HCT116 (cell line): ENCODE data around the gene TBCCD1. TPM values are rescaled to one million over a fixed set of nuclear protein-coding genes. Genes with fewer than 3 reads are reported as not detected.

Experiments
- ATAC-seq: fragments of 200-7000 bp; cut with Tn5 transposase; 2 replicates; pipeline ENCODE4 v1.9.1; 2020; ENCODE audit warnings: mild to moderate bottlenecking, moderate library complexity
- BruUV-seq: library from RNA; stranded (reverse); fragments of 400-500 nt; replicated peaks from 2 replicates; lab custom pipeline; 2021; lab: Mats Ljungman, UMichigan
- CTCF ChIA-PET: fragments of 300-600 bp; sonication (Branson Sonifier 250); formaldehyde crosslinking; loops from one replicate; lab custom pipeline; 2021; ENCODE audit warnings: antibody characterized with exemption; lab: Charles Lee
- POLR2A ChIA-PET: fragments of 300-600, 350-600 bp; sonication (Branson Sonifier 250); formaldehyde crosslinking; loops from one replicate; lab custom pipeline; 2021; ENCODE audit warnings: antibody characterized with exemption; lab: Charles Lee
- RAD21 ChIA-PET, 2 experiments: fragments of 300-600 bp; sonication (Branson Sonifier 250); formaldehyde crosslinking; loops; one replicate each; lab custom pipeline; 2023; ENCODE audit warnings: low total read pairs in 2 of 2; ENCODE audit not compliant: uncharacterized antibody in 2 of 2, unreplicated experiment in 2 of 2, low non-redundant PET in 1 of 2; lab: Charles Lee
- DNase-seq: peaks from one replicate; pipeline ENCODE4 v3.0.0-alpha.2; 2010; ENCODE audit warnings: low read depth, low spot score
- H2AFZ ChIP-seq: fragments of 200-600 bp; shearing (Covaris generic), sonication (generic); 2 replicates; pipeline ENCODE4 v1.6.1; 2017; ENCODE audit warnings: low read depth, mixed run types, mixed read lengths, antibody characterized with exemption, low read length; ENCODE audit not compliant: poor library complexity, severe bottlenecking
- H3K27ac ChIP-seq: 2 replicates; pipeline ENCODE4 v1.5.1; 2012; ENCODE audit warnings: low read depth, low read length
- H3K27me3 ChIP-seq: fragments of 200-600 bp; sonication (generic); 2 replicates; pipeline ENCODE4 v1.6.1; 2016; ENCODE audit warnings: mixed run types, low read length, mixed read lengths; ENCODE audit not compliant: insufficient read depth
- H3K36me3 ChIP-seq, 2 experiments: fragments of 200-500 bp in 1 of 2; fragments of 200-600 bp in 1 of 2; sonication (Bioruptor generic) in 1 of 2; sonication (generic) in 1 of 2; 2 replicates each; pipeline versions ENCODE4 v1.5.1 to v1.6.1; 2014 to 2016; ENCODE audit warnings: low read length in 2 of 2, inconsistent platforms in 1 of 2, mixed read lengths in 1 of 2, mixed run types in 1 of 2; ENCODE audit not compliant: insufficient read depth in 2 of 2, control insufficient read depth in 1 of 2
- H3K4me1 ChIP-seq, 2 experiments: fragments of 200-600 bp in 1 of 2; sonication (generic) in 1 of 2; 2 replicates each; pipeline versions ENCODE4 v1.5.1 to v1.6.1; 2012 to 2017; ENCODE audit warnings: low read length in 2 of 2, inconsistent platforms in 1 of 2, mild to moderate bottlenecking in 1 of 2, mixed read lengths in 1 of 2, mixed run types in 1 of 2, moderate library complexity in 1 of 2; ENCODE audit not compliant: insufficient read depth in 2 of 2, control insufficient read depth in 1 of 2
- H3K4me2 ChIP-seq: fragments of 200-600 bp; sonication (generic); 2 replicates; pipeline ENCODE4 v1.6.1; 2017; ENCODE audit warnings: mixed run types, low read length, mixed read lengths
- H3K4me3 ChIP-seq, 2 experiments: fragments of 200-600 bp in 1 of 2; sonication (generic) in 1 of 2; replicated peaks in 1 of 2; 2 replicates each; pipeline ENCODE4 v1.5.1; 2011 to 2016; ENCODE audit warnings: low read length in 2 of 2, control low read depth in 1 of 2, low read depth in 1 of 2, mild to moderate bottlenecking in 1 of 2, mixed read lengths in 1 of 2, mixed run types in 1 of 2
- H3K79me2 ChIP-seq: fragments of 200-600 bp; sonication (generic); 2 replicates; pipeline ENCODE4 v1.6.1; 2017; ENCODE audit warnings: mild to moderate bottlenecking, mixed run types, low read length, moderate library complexity, mixed read lengths; ENCODE audit not compliant: insufficient read depth
- H3K9ac ChIP-seq: fragments of 200-600 bp; sonication (generic); 2 replicates; pipeline ENCODE4 v1.6.1; 2016; ENCODE audit warnings: low read length, mixed read lengths
- H3K9me2 ChIP-seq: fragments of 200-600 bp; sonication (generic), shearing (Covaris generic); 2 replicates; pipeline ENCODE4 v1.6.1; 2017; ENCODE audit warnings: mixed run types, mild to moderate bottlenecking, moderate library complexity; ENCODE audit not compliant: insufficient read depth
- H3K9me3 ChIP-seq, 2 experiments: fragments of 200-500 bp in 1 of 2; fragments of 200-600 bp in 1 of 2; sonication (Bioruptor generic) in 1 of 2; sonication (generic) in 1 of 2; 2 replicates each; pipeline ENCODE4 v1.6.1; 2014 to 2017; ENCODE audit warnings: low read length in 2 of 2, mixed read lengths in 2 of 2, inconsistent platforms in 1 of 2, low read depth in 1 of 2, mild to moderate bottlenecking in 1 of 2, mixed run types in 1 of 2, moderate library complexity in 1 of 2; ENCODE audit not compliant: control insufficient read depth in 1 of 2, insufficient read depth in 1 of 2
- H4K20me1 ChIP-seq: fragments of 200-600 bp; sonication (generic), shearing (Covaris generic); 2 replicates; pipeline ENCODE4 v1.6.1; 2017; ENCODE audit warnings: mixed run types, mild to moderate bottlenecking, moderate library complexity; ENCODE audit not compliant: insufficient read depth
- CTCF ChIP-seq, 3 experiments: fragments of 200-600 bp in 1 of 3; sonication (generic) in 1 of 3; IDR thresholded peaks in 2 of 3; conservative IDR thresholded peaks in 1 of 3; 2 replicates each; pipeline ENCODE4 v1.5.1; 2012 to 2017; ENCODE audit warnings: low read depth in 2 of 3, low read length in 2 of 3, antibody characterized with exemption in 1 of 3, borderline replicate concordance in 1 of 3, control low read depth in 1 of 3, mild to moderate bottlenecking in 1 of 3, mixed read lengths in 1 of 3, mixed run types in 1 of 3, moderate library complexity in 1 of 3; ENCODE audit not compliant: insufficient read depth in 1 of 3
- EGR1 ChIP-seq: IDR thresholded peaks from 2 replicates; pipeline ENCODE4 v1.6.1; 2012; ENCODE audit warnings: low read depth
- ELF1 ChIP-seq: IDR thresholded peaks from 2 replicates; pipeline ENCODE4 v1.6.1; 2012; ENCODE audit warnings: low read depth, borderline replicate concordance
- EZH2 ChIP-seq: fragments of 200-600 bp; sonication (generic); IDR thresholded peaks from 2 replicates; pipeline ENCODE4 v1.6.1; 2017; ENCODE audit warnings: antibody characterized with exemption, mixed run types
- EZH2phosphoT487 ChIP-seq: fragments of 200-600 bp; IDR thresholded peaks from 2 replicates; pipeline ENCODE4 v1.6.1; 2018; ENCODE audit warnings: antibody characterized with exemption, borderline replicate concordance
- FOSL1 ChIP-seq: IDR thresholded peaks from 2 replicates; pipeline ENCODE4 v1.6.1; 2012; ENCODE audit warnings: low read depth
- JUND ChIP-seq: IDR thresholded peaks from 2 replicates; pipeline ENCODE4 v1.6.1; 2012
- MAX ChIP-seq: IDR thresholded peaks from 2 replicates; pipeline ENCODE4 v1.6.1; 2012
- POLR2A ChIP-seq: IDR thresholded peaks from 2 replicates; pipeline ENCODE4 v1.7.0; 2011; ENCODE audit warnings: borderline replicate concordance; ENCODE audit not compliant: insufficient read depth, insufficient read length; ENCODE audit errors: extremely low read depth
- REST ChIP-seq: IDR thresholded peaks from 2 replicates; pipeline ENCODE4 v1.6.1; 2012; ENCODE audit warnings: low read depth
- SIN3A ChIP-seq: IDR thresholded peaks from 2 replicates; pipeline ENCODE4 v1.6.1; 2012; ENCODE audit warnings: low read depth
- TCF7L2 ChIP-seq: IDR thresholded peaks from 2 replicates; pipeline ENCODE4 v1.7.0; 2011; ENCODE audit warnings: borderline replicate concordance, inconsistent platforms; ENCODE audit not compliant: insufficient read depth, insufficient read length; ENCODE audit errors: extremely low read depth
- intact Hi-C: fragments of 100-400 bp; cut with micrococcal nuclease; formaldehyde crosslinking; loops from 2 replicates; pipeline ENCODE4 v1.10.0; 2022
- total RNA-seq: library from RNA; stranded (reverse); gene quantifications from one replicate; pipeline ENCODE4 v1.2.1, GENCODE V29; 2021; ENCODE audit not compliant: unreplicated experiment

The TBCCD1 gene
- total RNA-seq, 1 experiment from 2014 or later = 16.8 TPM

- Histone ChIP-seq H3K4me3 (no peak overlapping the region), H3K4me2 (no peak overlapping the region), H3K27me3 (0 out of 2 replicates have a peak, but pooled peaks cover 12% of the 10 kb centered on the region), H3K27ac (no peak overlapping the region), H2AFZ (no peak overlapping the region), H3K79me2 (no peaks in the 10 kb centered on the region), H3K9me2 (no peaks in the 10 kb centered on the region), H3K9ac (no peak overlapping the region), H3K36me3 (no peaks in the 10 kb centered on the region), H3K4me1 (no peaks in the 10 kb centered on the region), H3K9me3 (no peaks in the 10 kb centered on the region), H4K20me1 (no peaks in the 10 kb centered on the region)
- TF ChIP-seq TCF7L2 = no peak
- peak in 1 of 3 experiments; percentile 13; a peak in 2 of 6 replicates for TF ChIP-seq CTCF (IDR thresholded peaks at IDR 0.05 in 2 of 3, conservative IDR thresholded peaks at IDR 0.05 in 1 of 3; ENCODE audit: borderline replicate concordance in 1 of 3, insufficient read depth in 1 of 3, low read depth in 2 of 3, low read length in 2 of 3)
- DNase-seq (no peak), ATAC-seq (peak; percentile 55)
- ChIA-PET CTCF (interaction anchor here (0.9 to 1.2 kb wide), 2 partner anchors 12 to 270 kb away, joined by 4 read pairs; no protein-coding TSS in a partner anchor), POLR2A (no interaction called here), RAD21 (no interaction called here)
- BruUV-seq = no TSS peak
- intact Hi-C loops = no loop called here
Measured at GRCh38 chr3:186529201-186529999, 37.7 kb downstream of the TBCCD1 start.

DNA sequence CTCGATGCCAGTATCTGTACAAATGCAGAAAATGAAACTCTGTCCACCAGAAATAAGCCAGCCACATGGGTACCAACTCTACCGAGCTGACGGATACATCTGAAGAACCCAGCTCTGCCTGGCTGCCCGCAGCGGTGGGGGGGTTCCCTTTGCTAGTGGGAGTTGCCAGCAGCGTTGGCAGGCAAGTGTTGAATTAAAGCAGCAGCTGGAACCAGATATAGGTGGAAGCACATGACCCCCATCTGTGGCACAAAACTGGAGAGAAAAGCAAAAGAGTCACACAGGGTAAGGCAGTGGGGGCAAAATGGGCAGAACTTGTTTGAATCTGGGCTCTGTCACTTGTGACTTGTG, 40.9 kb downstream of the TBCCD1 start:
- POLR2A ChIA-PET = no interaction called here
- intact Hi-C loops = no loop called here
- Histone ChIP-seq H3K9me2 (no peaks in the 10 kb centered on the region), H3K4me2 (no peak overlapping the region), H3K27me3 (0 out of 2 replicates have a peak, but pooled peaks cover 12% of the 10 kb centered on the region), H3K9ac (no peak overlapping the region), H3K4me3 (no peak overlapping the region), H3K27ac (no peak overlapping the region), H3K79me2 (no peaks in the 10 kb centered on the region), H3K36me3 (no peaks in the 10 kb centered on the region), H3K4me1 (no peaks in the 10 kb centered on the region), H3K9me3 (no peaks in the 10 kb centered on the region), H4K20me1 (no peaks in the 10 kb centered on the region), H2AFZ (no peak overlapping the region)
- no peak for ATAC-seq
- CTCF ChIA-PET = no interaction called here
- RAD21 ChIA-PET = no interaction called here
- DNase-seq = no peak
- no TSS peak for BruUV-seq
- TF ChIP-seq EZH2phosphoT487 (no peak), EZH2 (no peak), JUND (no peak), EGR1 (no peak), FOSL1 (no peak), MAX (no peak), REST (no peak), SIN3A (no peak), ELF1 (no peak), POLR2A (no peak)
